ENCODE results near the gene PALD1. TPM values are rescaled to one million over a fixed set of nuclear protein-coding genes. Genes with fewer than 3 reads are reported as not detected.
"Not testable (repeated sequence)": the region's sequence is repeated elsewhere in the genome, so short reads cannot be mapped to it uniquely, and the experiment has no call there.

Gene PALD1
- polyA plus RNA-seq, 1 experiment: 0.17 TPM

DNA sequence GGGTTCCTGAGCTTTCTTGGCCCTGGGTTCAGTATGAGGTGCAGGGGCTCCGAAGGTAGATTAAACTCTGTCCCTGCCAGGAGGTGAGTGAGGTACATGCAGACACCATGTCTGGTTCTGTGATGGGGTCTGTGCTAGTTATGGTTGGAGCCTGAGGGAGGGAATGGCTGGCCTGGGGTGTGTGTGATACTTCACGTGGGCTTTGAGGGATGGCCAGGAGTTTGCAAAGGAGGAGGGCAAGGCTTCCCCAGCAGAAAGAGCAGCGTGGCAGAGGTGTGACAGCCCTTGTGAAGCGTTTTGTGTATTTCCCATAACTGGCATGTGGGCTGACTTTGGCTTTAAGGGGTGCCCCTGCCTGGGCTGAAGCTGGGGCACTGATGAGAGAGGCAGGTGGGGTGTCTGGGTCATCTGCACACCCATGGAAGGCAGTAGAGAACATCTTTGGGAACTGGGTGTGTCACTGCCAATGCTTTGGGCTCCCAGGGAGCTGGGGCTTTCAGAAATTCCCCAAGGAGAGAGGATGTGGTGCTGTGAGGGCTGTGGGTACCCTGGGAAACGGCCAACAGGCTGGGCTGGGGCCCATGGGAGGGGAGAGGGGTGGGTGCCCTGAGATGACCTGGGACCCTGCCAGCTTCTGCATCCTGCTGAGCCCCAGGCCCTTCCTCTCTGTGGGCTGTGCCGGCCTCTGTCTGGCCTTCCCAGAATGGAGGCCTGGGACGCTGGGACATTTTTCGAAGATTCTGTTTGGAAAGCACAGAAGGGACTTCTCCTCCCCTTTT is 4.6 kb downstream of the PALD1 start:
- ChIA-PET CTCF (no interaction called here), POLR2A (no interaction called here)
- Histone ChIP-seq H3K27ac (ENCODE audit: low read depth, low read length) (no peak overlapping the region), H3K4me3 (ENCODE audit: low read depth, low read length) (no peak overlapping the region), H3K9me3 (ENCODE audit: control insufficient read depth, insufficient read depth, low read length) (no peaks in the 10 kb centered on the region), H3K27me3 (ENCODE audit: control insufficient read depth, insufficient read depth, low read length) (peaks cover 41% of the 10 kb centered on the region)
- DNase-seq (ENCODE audit: low read depth, low spot score): no peak
- TF ChIP-seq, protein P1, sequence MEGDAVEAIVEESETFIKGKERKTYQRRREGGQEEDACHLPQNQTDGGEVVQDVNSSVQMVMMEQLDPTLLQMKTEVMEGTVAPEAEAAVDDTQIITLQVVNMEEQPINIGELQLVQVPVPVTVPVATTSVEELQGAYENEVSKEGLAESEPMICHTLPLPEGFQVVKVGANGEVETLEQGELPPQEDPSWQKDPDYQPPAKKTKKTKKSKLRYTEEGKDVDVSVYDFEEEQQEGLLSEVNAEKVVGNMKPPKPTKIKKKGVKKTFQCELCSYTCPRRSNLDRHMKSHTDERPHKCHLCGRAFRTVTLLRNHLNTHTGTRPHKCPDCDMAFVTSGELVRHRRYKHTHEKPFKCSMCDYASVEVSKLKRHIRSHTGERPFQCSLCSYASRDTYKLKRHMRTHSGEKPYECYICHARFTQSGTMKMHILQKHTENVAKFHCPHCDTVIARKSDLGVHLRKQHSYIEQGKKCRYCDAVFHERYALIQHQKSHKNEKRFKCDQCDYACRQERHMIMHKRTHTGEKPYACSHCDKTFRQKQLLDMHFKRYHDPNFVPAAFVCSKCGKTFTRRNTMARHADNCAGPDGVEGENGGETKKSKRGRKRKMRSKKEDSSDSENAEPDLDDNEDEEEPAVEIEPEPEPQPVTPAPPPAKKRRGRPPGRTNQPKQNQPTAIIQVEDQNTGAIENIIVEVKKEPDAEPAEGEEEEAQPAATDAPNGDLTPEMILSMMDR (IDR thresholded peaks at IDR 0.05; ENCODE audit: low read depth, low read length): no peak

DNA sequence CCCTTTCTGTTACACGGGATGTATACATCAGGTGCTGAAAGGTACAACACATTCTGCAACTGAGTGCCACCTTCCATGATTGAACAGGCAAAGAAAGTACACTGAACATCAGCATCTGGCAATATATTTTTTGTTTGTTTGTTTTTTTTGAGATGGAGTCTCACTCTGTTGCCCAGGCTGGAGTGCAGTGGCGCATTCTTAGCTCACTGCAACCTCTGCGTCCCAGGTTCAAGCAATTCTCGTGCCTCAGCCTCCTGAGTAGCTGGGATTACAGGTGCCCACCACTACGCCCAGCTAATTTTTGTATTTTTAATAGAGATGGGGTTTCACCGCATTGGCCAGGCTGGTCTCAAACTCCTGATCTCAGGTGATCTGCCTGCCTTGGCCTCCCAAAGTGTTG is 5.3 kb downstream of the PALD1 start:
- DNase-seq (ENCODE audit: low read depth, low spot score); POLR2A ChIA-PET; H3K9me3 ChIP-seq (ENCODE audit: control insufficient read depth, insufficient read depth, low read length); H3K27ac ChIP-seq (ENCODE audit: low read depth, low read length); H3K4me3 ChIP-seq (ENCODE audit: low read depth, low read length): not testable (repeated sequence)
- H3K27me3 ChIP-seq (ENCODE audit: control insufficient read depth, insufficient read depth, low read length): peaks cover 42% of the 10 kb centered on the region
- CTCF ChIA-PET: interaction anchor here (1.0 kb wide), 1 partner anchor 262 kb away, joined by 3 read pairs; no protein-coding TSS in a partner anchor

DNA sequence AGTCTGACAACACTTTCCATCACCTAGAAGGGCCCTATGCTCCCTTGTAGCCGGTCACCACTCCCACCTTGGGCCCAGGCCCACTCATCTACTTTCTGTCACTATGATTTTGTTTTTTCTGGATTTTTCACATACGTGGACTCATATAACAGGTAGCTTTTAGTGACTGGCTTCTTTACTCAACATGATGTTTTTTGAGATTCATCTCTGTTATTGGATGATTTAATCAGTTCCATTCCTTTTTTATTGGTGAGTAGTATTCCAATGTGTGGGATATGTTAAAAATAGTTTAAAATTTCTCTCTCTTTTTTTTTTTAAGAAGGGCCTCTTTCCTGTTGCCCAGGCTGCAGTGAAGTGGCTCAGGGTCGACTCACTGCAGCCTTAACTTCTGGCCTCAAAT is 9.3 kb downstream of the PALD1 start:
- DNase-seq (ENCODE audit: low read depth, low spot score): no peak
- ChIA-PET CTCF (no interaction called here), POLR2A (no interaction called here)
- H3K27me3 ChIP-seq (ENCODE audit: control insufficient read depth, insufficient read depth, low read length): peaks cover 25% of the 10 kb centered on the region
- H3K9me3 ChIP-seq (ENCODE audit: control insufficient read depth, insufficient read depth, low read length): no peaks in the 10 kb centered on the region
- TF ChIP-seq, protein P1 (IDR thresholded peaks at IDR 0.05; ENCODE audit: low read depth, low read length): no peak
- no peak overlapping the region for H3K27ac ChIP-seq (ENCODE audit: low read depth, low read length)
- H3K4me3 ChIP-seq (ENCODE audit: low read depth, low read length): no peak overlapping the region

DNA sequence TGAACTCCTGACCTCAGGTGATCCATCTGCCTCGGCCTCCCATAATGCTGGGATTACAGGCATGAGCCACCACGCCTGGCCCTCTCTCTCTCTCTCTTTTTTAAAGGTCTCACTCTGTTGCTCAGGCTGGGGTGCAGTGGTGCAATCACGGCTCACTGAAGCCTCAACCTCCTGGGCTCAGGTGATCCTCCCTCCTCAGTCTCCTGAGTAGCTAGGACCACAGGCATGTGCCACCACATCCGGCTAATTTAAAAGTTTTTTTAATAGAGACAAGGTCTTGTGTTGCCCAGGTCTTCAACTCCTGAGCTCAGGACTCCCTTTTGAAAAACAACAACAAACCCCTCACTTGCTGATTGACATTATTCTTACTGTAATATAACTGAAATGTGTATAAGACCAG is 11.6 kb downstream of the PALD1 start:
- POLR2A ChIA-PET: no interaction called here
- DNase-seq (ENCODE audit: low read depth, low spot score): no peak
- no peaks in the 10 kb centered on the region for H3K9me3 ChIP-seq (ENCODE audit: control insufficient read depth, insufficient read depth, low read length)
- H3K4me3 ChIP-seq (ENCODE audit: low read depth, low read length): no peak overlapping the region
- peaks cover 21% of the 10 kb centered on the region for H3K27me3 ChIP-seq (ENCODE audit: control insufficient read depth, insufficient read depth, low read length)
- TF ChIP-seq, protein P1 (IDR thresholded peaks at IDR 0.05; ENCODE audit: low read depth, low read length): no peak
- H3K27ac ChIP-seq (ENCODE audit: low read depth, low read length): no peak overlapping the region
- CTCF ChIA-PET: no interaction called here

DNA sequence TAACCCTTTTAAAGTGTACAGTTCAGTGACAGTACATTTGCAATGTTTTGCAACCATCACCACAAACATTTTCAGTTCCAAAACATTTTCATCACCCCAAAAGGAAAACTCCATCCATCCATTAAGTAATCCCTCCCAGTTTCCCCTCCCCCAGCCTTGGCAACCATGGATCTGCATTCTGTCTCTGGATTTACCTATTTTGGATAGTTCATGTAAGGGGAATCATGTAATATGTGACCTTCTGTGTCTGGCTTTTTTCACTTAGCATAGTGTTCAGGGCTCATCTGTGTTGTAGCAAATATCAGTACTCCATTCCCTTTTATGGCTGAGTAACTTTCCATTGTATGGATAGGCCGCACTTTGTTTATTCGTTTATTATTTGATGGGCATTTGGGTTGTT is 13.0 kb downstream of the PALD1 start:
- POLR2A ChIA-PET: no interaction called here
- Histone ChIP-seq H3K27me3 (ENCODE audit: control insufficient read depth, insufficient read depth, low read length) (peaks cover 22% of the 10 kb centered on the region), H3K4me3 (ENCODE audit: low read depth, low read length) (no peak overlapping the region), H3K27ac (ENCODE audit: low read depth, low read length) (no peak overlapping the region), H3K9me3 (ENCODE audit: control insufficient read depth, insufficient read depth, low read length) (no peaks in the 10 kb centered on the region)
- no peak for DNase-seq (ENCODE audit: low read depth, low spot score)
- CTCF ChIA-PET: interaction anchor here (0.6 kb wide), 1 partner anchor 268 kb away, joined by 3 read pairs; no protein-coding TSS in a partner anchor
- TF ChIP-seq, protein P1 (IDR thresholded peaks at IDR 0.05; ENCODE audit: low read depth, low read length): no peak

Data from AG04450 (cell line).